GM18502 (cell line): ENCODE measurements around the gene EXOC6.

Source experiments
- ATAC-seq: cut with Tn5 transposase; IDR thresholded peaks from one replicate; pipeline ENCODE4 v1.9.1; 2021; ENCODE audit warnings: mild to moderate bottlenecking; ENCODE audit not compliant: unreplicated experiment, poor library complexity

Gene EXOC6, protein sequence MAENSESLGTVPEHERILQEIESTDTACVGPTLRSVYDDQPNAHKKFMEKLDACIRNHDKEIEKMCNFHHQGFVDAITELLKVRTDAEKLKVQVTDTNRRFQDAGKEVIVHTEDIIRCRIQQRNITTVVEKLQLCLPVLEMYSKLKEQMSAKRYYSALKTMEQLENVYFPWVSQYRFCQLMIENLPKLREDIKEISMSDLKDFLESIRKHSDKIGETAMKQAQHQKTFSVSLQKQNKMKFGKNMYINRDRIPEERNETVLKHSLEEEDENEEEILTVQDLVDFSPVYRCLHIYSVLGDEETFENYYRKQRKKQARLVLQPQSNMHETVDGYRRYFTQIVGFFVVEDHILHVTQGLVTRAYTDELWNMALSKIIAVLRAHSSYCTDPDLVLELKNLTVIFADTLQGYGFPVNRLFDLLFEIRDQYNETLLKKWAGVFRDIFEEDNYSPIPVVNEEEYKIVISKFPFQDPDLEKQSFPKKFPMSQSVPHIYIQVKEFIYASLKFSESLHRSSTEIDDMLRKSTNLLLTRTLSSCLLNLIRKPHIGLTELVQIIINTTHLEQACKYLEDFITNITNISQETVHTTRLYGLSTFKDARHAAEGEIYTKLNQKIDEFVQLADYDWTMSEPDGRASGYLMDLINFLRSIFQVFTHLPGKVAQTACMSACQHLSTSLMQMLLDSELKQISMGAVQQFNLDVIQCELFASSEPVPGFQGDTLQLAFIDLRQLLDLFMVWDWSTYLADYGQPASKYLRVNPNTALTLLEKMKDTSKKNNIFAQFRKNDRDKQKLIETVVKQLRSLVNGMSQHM

DNA sequence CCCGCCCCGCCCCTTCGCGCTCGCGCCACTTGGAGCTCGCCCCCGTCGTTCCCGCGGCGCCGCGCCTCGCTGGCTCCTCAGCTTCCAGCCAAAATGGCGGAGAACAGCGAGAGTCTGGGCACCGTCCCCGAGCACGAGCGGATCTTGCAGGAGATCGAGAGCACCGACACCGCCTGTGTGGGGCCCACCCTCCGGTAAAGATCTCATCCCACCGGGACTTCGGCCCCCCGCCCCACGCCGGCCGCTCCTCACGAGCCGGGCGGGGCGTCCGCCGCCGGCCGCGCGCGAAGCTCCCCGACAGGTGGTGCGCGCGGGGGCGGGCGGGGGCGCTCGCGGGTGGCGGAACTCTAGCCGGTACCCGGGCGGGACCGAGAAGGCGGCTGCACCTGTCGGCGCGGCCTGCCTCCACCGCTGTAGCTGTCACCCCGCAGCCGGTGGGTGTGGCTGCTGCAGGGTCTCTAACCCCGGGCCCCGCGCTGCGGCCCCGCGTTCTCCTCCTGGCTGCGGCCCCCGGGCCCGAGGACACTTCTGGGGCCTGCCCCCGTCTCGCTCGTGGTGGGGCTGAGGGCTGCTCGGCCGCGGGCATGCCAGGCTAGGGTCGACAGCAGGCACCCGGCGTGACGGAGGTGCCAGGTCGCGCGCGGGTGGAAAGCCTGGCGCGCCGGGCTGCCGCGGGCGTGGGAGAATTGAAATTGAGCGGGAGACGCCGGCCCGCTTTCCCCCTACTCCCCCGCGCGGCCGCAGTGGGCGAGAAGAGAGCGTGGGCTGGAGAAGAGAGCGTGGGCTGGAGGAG lies at the start of gene EXOC6:
EXOC6 (plus strand) TSS at position 80 of the 793 bp plus-strand sequence; CDS start at position 94, 14 bp downstream.
- peak; percentile 83 for ATAC-seq

DNA sequence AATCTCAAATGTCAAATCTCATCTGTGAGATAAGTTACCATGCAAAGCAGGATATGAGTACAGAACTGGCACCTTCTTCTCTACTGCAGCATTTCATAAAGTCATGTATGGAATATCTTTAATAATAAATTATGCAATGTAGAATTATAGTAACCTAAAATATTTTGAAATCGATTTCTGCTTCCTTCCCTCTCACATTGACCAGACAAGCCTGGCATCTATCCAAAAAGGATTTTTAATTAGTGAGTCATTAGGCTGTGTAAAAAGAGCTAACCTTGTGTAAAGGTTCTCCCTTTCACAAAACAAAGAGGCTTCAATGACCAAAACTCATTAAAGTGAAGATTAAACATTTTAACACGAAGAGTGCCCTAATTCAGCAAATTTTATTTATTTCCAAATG lies 48.8 kb upstream of the EXOC6 start:
- no peak for ATAC-seq

DNA sequence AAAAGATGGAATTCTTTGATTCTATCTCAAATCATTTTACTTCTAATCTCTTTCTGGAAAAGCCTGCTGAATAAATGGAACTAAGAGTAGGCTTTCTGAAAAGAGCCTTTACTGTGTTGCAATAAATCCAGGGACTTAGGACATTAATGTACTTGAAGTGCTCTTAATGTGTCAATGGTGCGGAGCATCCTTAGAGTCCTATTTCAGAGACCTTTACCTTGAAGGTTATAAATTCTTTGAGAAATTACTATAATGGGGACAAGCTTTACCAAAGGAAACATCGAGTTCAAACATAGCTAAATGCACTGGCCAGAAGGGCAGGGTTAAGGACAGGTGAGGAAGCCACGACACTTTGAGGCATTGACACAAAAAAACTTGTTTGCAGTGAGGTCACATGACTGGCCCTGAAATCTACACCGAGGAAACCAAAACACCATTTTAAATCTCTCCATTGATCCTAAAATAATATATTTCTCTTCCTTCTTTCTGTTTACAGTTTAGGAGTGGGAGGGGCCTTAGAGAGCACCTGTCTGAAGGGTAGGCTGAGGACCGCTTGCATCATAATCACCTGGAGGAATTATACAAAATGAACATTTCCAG lies 48.1 kb upstream of the EXOC6 start:
- no peak for ATAC-seq

DNA sequence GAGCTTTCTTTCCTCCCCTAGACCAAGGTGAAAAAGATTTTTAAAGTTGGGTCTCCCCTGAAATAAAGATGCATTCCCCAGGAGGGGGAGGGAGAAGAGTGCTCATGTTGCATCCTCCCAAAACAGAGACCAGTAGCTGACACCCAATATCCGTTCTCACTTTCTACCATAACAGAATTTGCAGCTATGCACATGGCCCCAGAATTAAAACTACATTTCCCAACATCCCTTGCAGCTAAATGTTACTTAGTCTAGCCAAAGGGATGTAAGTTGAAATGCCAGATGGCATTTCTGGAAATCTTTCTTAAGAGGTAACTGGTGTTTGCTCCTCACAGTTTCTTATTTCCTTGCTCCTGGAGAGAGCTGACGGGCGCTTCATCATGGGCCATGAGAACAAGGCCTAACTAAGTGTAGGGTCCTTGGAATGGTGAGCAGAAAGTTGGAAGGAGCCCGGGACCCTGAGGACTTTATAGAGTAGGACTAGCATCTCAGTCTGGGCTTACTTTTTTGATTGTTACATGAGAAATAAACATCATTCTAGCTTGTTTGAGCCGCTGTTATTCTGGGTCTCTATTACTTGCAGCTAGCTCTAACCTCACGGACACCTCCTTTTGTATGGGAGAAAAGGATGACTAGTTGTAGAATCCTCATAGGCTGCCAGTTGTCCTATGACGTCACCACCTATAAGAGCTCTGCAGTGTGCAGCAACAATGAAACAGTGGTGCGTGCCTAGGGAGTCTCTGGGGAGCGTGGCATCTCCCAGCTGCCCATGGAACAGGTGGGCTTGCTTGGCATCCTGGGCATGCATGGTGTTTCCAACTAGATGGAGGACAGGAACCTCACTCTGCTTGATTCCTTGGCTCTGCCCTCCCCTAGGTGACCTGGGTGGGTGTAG lies 46.1 kb upstream of the EXOC6 start:
- ATAC-seq, result no peak

DNA sequence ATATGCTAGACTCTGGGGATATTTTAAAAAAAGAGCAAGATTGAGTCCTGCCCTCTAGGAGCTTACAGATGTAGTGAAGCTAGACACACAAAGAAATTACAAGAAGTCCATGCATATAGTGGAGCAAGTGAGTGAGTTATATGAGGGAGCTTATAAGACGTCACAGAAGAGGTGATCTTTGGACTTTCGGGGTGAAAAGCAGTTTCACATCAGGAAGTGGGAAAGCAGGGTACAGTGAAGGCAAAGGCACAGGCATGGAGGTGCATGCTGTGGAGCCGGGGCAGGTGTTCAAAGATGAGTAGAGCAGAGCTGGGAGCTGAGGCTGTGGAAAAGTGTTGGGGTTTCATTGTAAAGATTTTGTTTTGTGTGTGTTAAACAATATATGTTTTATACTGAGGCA lies 38.5 kb upstream of the EXOC6 start:
- no peak for ATAC-seq

DNA sequence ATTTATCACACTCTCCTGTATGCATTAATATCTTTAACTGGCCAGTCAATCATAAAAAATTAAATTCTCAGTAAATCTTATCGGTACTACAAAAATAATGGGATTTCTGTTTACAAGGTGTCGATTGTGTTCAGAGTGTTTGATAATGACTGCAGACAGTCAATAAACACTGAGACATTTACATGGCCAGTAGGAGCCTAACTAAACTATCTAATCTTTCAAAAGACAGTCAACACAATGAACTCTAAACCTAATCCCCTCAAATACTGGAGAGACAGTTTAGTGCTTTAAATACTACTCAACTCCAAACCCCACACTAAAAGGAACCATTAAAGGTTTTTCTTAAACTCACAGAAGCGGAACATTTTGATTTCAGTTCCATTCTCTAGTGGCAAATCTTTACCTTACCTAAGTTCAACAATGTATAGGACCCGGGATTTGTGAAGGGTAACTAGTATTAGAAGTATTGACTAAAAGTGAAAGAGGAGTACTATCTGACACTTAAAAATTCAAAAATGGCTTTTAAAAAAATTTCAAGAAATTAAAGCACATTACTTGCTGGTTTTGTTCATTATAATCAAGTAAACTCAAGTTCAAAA lies 37.3 kb upstream of the EXOC6 start:
- peak; percentile 62 for ATAC-seq

DNA sequence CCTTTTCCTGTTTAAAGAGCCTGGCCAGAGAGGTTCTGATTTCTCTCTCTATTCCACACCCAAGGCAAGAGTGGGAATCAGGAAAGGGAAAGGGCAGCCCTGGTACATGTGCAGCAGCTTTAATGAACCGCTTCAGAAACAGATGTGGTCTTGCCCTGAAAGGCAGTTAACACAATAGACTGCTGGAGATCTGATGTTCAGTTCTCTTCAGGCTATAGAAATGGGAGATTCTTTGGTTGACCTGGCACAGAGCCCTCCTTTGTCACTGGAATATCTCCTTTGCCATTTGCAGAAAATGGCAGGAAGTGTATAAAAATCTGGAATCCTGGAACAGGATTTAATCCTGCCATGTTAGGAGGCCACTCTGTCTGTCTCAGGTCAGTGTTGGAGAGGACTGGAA lies 36.3 kb upstream of the EXOC6 start:
- ATAC-seq, result no peak

DNA sequence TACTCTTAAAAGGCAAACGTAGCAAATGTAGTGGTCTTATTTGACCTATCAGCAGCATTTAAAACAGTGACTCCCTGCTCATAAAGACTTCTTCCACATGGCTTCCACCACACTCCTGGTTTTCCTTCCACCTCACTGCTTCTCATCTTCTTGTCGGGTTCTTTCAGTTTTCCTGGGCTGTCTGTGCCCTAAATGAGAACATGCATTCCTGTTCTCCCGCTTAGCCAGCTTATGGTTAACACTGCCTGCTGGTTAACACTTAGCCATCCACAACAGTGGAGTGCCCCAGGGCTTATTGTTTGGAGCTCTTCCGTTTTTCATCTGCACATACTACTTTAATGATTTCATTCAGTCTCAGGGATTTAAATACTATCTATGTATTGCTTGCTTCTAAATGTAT lies 34.3 kb upstream of the EXOC6 start:
- ATAC-seq, result no peak

DNA sequence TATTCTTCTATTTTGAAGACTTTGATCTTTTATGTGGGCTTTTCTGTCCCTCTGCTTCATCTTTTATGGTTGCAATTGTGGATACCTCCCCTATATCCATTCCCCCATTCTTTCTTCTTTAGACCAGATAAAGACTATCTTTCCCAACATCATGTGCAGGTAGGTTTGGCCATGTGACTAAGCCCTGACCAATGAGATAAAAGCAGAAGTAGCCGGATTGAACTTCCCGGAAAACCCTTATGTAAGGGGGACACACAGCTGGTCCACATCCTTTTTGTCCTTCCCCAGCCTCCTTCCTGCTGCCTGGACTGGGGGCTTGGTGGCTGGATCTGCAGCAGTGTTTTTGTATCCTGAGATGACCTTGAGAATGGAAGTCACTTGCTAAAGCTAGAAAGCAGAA lies 33.5 kb upstream of the EXOC6 start:
- no peak for ATAC-seq

DNA sequence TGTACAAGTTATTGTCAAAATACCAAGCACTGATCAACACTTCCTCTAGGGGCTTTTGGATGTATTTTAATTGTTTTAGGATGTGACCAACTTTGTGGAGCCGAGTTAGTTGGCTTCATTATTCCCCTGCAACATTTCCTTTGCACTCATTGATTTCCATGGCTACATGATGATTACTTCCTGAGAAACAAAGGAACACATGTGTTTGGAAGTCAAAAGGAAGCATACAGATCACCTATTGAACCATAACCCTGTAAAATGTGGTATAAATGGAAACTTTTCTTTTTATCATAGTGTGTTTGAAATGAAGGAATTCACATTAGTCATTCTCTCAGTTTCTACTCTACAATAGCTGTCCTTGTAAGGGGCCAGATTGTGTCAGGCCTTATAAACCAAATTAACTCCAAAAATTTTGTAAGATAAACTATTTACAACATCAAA lies 32.2 kb upstream of the EXOC6 start:
- ATAC-seq, result no peak

DNA sequence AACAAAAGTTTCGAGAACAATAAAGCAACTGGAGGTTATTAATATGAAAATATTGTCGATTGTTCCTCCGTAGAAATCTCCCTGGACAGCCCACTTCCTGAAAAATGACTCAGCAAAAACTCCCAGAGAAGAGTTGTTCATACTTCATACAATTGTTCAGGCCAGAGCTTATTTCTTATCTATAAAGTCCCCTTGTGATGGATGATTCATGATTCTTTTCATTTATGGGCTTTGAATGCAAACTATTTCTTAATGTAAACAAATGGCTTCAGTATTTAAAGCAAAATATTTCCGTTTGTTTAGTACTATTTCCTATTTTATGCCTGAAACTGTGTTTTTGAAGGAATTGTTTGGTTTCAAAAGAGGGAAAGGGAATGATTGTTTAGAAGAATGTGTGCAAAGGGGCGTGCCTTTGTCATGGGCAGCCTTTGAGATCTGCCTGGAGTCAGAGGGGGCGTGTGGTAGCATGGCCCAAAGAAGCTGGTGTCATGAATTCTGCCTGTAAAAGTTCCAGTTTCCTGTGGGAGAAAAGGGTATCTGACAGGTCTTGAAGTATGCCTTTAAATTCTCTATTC lies 26.2 kb upstream of the EXOC6 start:
- no peak for ATAC-seq

DNA sequence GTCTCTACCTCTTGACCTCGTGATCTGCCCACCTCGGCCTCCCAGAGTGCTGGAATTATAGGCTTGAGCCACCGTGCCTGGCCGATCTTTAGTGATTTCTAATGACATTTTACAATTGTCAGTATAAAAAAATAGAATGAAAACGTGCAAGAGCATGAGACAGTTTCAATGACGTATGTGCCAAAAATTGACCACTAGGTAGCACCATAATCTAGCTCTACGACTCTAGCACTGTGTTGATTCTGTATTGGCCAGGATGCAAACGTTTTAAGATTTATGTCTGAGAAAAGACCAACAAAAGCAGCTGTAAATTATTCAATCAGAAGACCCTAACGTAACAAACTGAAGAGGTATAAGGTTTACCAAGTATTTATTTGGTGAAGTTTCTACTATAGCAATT lies 25.4 kb upstream of the EXOC6 start:
- no peak for ATAC-seq

DNA sequence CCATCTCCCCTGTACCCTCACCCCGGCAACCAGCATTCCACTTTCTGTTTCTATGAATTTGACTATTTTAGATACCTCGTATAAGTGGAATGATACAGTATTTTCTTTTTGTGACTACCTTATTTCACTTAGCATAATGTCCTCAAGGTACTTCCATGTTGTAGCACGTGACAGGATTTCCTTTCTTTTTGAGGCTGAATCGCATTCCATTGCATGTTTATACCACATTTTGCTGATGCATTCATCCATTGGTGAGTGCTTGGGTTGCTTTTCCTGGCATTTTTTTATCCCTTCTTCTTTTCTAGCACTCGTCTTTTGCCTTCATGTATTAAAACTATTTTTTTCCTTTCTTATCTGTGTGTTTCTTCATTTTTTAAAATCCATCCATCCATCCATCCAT lies 22.3 kb upstream of the EXOC6 start:
- no peak for ATAC-seq

DNA sequence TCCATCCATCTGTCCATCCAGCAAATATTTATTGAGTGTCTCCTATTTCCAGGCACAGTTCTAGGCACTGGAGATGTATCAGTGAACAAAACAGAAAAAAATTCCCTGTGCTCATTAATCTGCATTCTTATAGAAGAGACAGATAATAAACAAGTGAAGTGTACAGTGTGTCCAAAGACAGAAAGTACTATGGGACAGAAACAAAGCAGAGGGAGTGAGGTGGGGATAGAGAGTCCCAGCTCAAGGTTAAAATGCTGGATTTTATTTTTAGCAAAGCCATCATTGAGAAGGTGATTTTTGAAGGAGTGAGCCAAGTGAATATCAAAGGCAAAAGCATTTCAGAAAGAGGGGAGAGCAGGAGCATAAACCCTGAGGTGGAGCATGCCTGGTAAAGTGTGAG lies 21.8 kb upstream of the EXOC6 start:
- ATAC-seq, result no peak

DNA sequence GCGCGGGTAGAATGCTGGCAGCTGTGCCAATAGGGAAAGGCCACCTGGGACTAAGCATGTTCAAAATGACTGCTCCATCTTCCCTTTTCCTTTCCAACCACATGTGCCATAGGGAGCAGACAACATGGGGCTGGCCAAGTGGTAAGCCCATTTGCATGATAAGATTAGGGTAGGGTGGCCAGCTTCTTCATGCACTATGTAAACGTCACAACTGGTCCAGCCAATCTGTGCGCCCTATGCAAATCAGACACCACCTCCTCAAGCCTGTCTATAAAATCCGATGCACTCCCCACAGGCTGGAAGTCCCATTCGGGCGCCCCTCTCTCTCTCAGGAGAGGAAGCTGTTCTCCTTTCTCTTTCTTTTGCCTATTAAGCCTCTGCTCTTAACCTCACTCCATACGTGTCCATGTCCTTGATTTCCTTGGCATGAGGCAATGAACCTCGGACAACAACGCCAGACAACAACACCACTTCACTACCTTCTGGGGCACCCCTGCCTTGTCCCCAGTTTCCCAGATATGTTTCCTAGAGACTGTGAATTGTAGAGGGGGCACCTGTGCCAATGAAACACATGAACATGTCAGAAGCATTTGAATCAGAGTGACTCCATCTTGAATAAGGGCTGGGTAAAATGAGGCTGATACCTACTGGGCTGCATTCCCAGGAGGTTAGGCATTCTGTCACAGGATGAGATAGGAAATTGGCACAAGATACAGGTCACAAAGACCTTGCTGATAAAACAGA lies 19.1 kb upstream of the EXOC6 start:
- no peak for ATAC-seq

DNA sequence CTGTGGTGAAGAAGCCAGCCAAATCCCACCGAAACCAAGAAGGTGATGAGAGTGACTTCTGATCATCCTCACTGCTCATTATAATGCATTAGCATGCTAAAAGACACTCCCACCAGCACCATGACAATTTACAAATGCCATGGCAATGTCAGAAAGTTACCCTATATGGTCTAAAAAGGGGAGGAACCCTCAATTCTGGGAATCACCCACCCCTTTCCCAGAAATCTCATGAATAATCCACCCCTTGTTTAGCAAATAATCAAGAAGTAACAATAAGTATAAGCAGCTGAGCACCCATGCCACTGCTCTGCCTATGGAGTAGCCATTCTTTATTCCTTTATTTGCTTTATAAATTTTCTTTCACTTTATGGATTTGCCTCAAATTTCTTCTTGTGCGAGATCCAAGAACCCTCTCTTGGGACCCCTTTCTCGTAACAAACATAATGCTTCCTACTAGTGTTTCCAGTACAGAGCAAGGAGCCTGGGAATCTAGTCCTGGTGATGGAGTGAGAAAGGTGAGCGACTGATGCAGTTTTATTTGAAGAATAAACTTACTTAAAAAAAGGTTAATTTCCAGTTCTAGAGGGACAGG lies 18.4 kb upstream of the EXOC6 start:
- ATAC-seq, result no peak

DNA sequence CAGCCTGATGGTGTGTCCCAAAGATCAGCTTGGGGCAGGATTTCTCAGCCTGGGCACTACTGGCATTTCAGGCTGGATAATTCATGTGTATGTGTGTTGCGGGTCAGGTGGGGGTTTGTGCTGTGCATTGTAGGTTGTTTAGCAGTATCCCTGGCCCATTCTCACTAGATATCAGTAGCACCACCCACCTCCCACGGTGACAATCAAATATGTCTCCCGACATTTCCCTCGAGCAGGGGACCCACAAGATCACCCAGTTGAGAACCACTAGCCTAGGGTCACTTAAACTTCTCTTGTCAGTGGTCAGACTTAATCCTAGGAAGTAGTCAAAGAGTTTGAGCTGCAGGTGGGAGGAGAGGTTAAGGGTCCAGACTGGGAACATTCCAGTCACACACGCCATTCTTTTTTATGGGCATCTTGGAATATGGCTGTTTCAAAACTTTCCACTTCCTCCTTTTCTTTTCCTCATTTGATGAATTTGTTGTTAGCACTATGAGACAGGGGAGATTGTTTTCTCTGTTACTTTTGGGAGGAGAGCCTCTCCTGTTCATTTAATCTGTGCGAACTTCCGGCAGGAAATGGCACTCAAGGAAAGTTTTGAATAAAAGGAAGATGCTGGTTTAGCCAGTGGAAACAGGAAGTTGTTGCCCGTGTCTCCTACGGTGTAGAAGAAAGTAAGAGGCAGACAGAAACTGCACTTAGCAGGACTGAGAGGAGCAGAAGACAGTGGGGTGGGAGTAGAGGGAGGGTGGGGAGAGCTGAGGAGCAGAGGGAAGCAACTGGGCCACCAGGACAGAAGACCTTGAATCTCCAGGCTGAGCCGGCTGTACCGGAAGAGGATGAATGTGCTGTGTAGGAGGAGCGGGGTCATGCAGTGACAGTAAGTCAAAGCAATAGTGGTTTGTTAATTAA lies 17.6 kb upstream of the EXOC6 start:
- ATAC-seq, result no peak
